Osteoblast (primary cell): ENCODE data around the gene ATF3. TPM values are rescaled to one million over a fixed set of nuclear protein-coding genes. Genes with fewer than 3 reads are reported as not detected.

Experiments used
- DNase-seq: peaks from one replicate; pipeline ENCODE4 v3.0.0; 2011; ENCODE audit warnings: low spot score, mixed read lengths; ENCODE audit not compliant: insufficient read length; ENCODE audit errors: missing footprints
- H2AFZ ChIP-seq: 2 replicates; pipeline ENCODE4 v1.6.0; 2011; ENCODE audit warnings: mild to moderate bottlenecking, low read length
- H3K27ac ChIP-seq: 2 replicates; pipeline ENCODE4 v1.5.1; 2011; ENCODE audit warnings: mild to moderate bottlenecking, low read depth, low read length, moderate library complexity
- H3K27me3 ChIP-seq: 2 replicates; pipeline ENCODE4 v1.6.0; 2012; ENCODE audit warnings: mild to moderate bottlenecking, control low read depth, inconsistent platforms, low read length, moderate library complexity; ENCODE audit not compliant: insufficient read depth
- H3K36me3 ChIP-seq: 2 replicates; pipeline ENCODE4 v1.5.1; 2011; ENCODE audit warnings: mild to moderate bottlenecking, low read length, control low read depth, moderate library complexity; ENCODE audit not compliant: insufficient read depth
- H3K4me1 ChIP-seq: 2 replicates; pipeline ENCODE4 v1.5.1; 2011; ENCODE audit warnings: mild to moderate bottlenecking, low read length, control low read depth, moderate library complexity; ENCODE audit not compliant: insufficient read depth
- H3K4me2 ChIP-seq: 2 replicates; pipeline ENCODE4 v1.6.0; 2011; ENCODE audit warnings: mild to moderate bottlenecking, low read length; ENCODE audit not compliant: insufficient read depth
- H3K4me3 ChIP-seq: fragments of 200-600 bp; sonication (generic); 3 replicates; pipeline ENCODE4 v1.5.1; 2012; ENCODE audit warnings: mild to moderate bottlenecking, low read length, inconsistent platforms; ENCODE audit not compliant: insufficient read depth
- H3K79me2 ChIP-seq: 2 replicates; pipeline ENCODE4 v1.6.0; 2012; ENCODE audit warnings: mild to moderate bottlenecking, low read length, control low read depth, inconsistent platforms; ENCODE audit not compliant: insufficient read depth
- H3K9me3 ChIP-seq: 2 replicates; pipeline ENCODE4 v1.5.1; 2011; ENCODE audit warnings: low read depth, low read length, control low read depth
- H4K20me1 ChIP-seq: 2 replicates; pipeline ENCODE4 v1.6.0; 2012; ENCODE audit warnings: mild to moderate bottlenecking, low read length, control low read depth; ENCODE audit not compliant: insufficient read depth
- total RNA-seq: library from RNA; depleted of rRNA; stranded (reverse); fragments of >200 nt; gene quantifications from 2 replicates; pipeline ENCODE4 v1.2.3, GENCODE V29; 2012
- TF ChIP-seq, protein P1 (sequence below): IDR thresholded peaks from 2 replicates; pipeline ENCODE4 v1.5.1; 2011; ENCODE audit warnings: mild to moderate bottlenecking, low read depth, low read length, moderate library complexity; ENCODE audit errors: extremely low read depth

ATF3 gene
- total RNA-seq, 1 donor: 3.6 TPM

GRCh38 chr1:212578041-212578440, 30.5 kb upstream of the ATF3 start:
- no peak overlapping the region for H2AFZ ChIP-seq
- H3K27me3 ChIP-seq: peaks cover 30% of the 10 kb centered on the region
- no peaks in the 10 kb centered on the region for H3K79me2 ChIP-seq
- DNase-seq: no peak
- no peaks in the 10 kb centered on the region for H3K36me3 ChIP-seq
- no peak overlapping the region for H3K4me3 ChIP-seq
- TF ChIP-seq, protein P1, sequence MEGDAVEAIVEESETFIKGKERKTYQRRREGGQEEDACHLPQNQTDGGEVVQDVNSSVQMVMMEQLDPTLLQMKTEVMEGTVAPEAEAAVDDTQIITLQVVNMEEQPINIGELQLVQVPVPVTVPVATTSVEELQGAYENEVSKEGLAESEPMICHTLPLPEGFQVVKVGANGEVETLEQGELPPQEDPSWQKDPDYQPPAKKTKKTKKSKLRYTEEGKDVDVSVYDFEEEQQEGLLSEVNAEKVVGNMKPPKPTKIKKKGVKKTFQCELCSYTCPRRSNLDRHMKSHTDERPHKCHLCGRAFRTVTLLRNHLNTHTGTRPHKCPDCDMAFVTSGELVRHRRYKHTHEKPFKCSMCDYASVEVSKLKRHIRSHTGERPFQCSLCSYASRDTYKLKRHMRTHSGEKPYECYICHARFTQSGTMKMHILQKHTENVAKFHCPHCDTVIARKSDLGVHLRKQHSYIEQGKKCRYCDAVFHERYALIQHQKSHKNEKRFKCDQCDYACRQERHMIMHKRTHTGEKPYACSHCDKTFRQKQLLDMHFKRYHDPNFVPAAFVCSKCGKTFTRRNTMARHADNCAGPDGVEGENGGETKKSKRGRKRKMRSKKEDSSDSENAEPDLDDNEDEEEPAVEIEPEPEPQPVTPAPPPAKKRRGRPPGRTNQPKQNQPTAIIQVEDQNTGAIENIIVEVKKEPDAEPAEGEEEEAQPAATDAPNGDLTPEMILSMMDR: no peak
- no peaks in the 10 kb centered on the region for H4K20me1 ChIP-seq
- H3K4me1 ChIP-seq: no peaks in the 10 kb centered on the region
- H3K9me3 ChIP-seq: no peaks in the 10 kb centered on the region
- no peak overlapping the region for H3K4me2 ChIP-seq
- H3K27ac ChIP-seq: no peak overlapping the region

DNA sequence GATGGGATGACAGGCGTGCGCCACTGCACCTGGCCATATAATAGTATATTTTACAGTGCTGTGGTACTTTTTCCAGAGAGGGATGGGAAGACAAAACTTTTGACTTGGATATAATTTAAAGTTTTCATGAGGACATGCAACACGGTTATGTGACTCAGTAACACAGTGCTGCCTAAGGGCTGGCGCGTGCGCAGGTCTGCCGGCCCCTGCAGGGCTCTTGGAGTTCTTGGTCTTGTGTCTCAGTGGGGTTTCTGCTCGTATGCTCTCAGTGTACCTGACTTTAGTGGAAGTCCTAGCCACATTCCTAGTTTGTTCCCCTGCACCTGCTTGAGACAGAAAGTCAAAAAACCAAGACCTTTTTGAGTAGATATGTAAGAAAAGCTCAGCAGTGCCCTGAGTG, 27.5 kb upstream of the ATF3 start:
- no peaks in the 10 kb centered on the region for H3K79me2 ChIP-seq
- H3K9me3 ChIP-seq: no peaks in the 10 kb centered on the region
- no peaks in the 10 kb centered on the region for H3K36me3 ChIP-seq
- no peak overlapping the region for H3K4me3 ChIP-seq
- TF ChIP-seq, protein P1: no peak
- H2AFZ ChIP-seq: no peak overlapping the region
- no peak for DNase-seq
- no peaks in the 10 kb centered on the region for H3K4me1 ChIP-seq
- H3K27ac ChIP-seq: no peak overlapping the region
- H3K4me2 ChIP-seq: no peak overlapping the region
- H3K27me3 ChIP-seq: peaks cover 26% of the 10 kb centered on the region
- H4K20me1 ChIP-seq: no peaks in the 10 kb centered on the region

- peaks cover 10% of the 10 kb centered on the region for H3K4me1 ChIP-seq
- TF ChIP-seq, protein P1: no peak
- no peak overlapping the region for H3K4me2 ChIP-seq
- H3K4me3 ChIP-seq: no peak overlapping the region
- no peak overlapping the region for H3K27ac ChIP-seq
- H2AFZ ChIP-seq: no peak overlapping the region
- H3K79me2 ChIP-seq: no peaks in the 10 kb centered on the region
- no peak for DNase-seq
- no peaks in the 10 kb centered on the region for H3K9me3 ChIP-seq
- no peaks in the 10 kb centered on the region for H4K20me1 ChIP-seq
- peaks cover 32% of the 10 kb centered on the region for H3K27me3 ChIP-seq
- H3K36me3 ChIP-seq: no peaks in the 10 kb centered on the region
These were observed 26.3 kb upstream of the ATF3 start for GRCh38 chr1:212582291-212582690.

- H3K9me3 ChIP-seq: no peaks in the 10 kb centered on the region
These were observed 25.5 kb upstream of the ATF3 start for GRCh38 chr1:212582808-212583615.

More at GRCh38 chr1:212582808-212583615, 25.5 kb upstream of the ATF3 start:
- Histone ChIP-seq H3K79me2 (no peaks in the 10 kb centered on the region), H3K27me3 (peaks cover 34% of the 10 kb centered on the region), H3K4me2 (no peak overlapping the region), H3K27ac (no peak overlapping the region), H2AFZ (no peak overlapping the region), H3K4me3 (no peak overlapping the region), H3K36me3 (no peaks in the 10 kb centered on the region), H3K4me1 (peaks cover 15% of the 10 kb centered on the region), H4K20me1 (no peaks in the 10 kb centered on the region)
- DNase-seq: no peak
- TF ChIP-seq, protein P1: no peak
